Stimulated activated CD4-positive, alpha-beta T cell treated with anti-CD3 and anti-CD28 coated beads, Interleukin-15, amount 100 ng/mL, for 24 hours (primary cell): ENCODE measurements around the gene MRPL27.
A peak's percentile ranks its signal among the peaks of the same experiment; 100 is the strongest.

ENCODE experiments used
- DNase-seq: peaks from one replicate; pipeline ENCODE4 v3.0.0-alpha.2; 2020

MRPL27 gene

GRCh38 chr17:50359005-50359699 lies 13.8 kb downstream of the MRPL27 start:
- no peak for DNase-seq

GRCh38 chr17:50358177-50358576 lies 14.8 kb downstream of the MRPL27 start:
- no peak for DNase-seq

GRCh38 chr17:50356892-50357510 lies 16.0 kb downstream of the MRPL27 start:
- DNase-seq: no peak

- DNase-seq: no peak
Measured at GRCh38 chr17:50356418-50356817, 16.6 kb downstream of the MRPL27 start.

GRCh38 chr17:50355701-50356341 lies 17.2 kb downstream of the MRPL27 start:
- DNase-seq: no peak

GRCh38 chr17:50355336-50355700 lies 17.7 kb downstream of the MRPL27 start:
- no peak for DNase-seq

- no peak for DNase-seq
Measured at GRCh38 chr17:50354776-50355175, 18.2 kb downstream of the MRPL27 start.

- DNase-seq: no peak
Measured at GRCh38 chr17:50354198-50354597, 18.8 kb downstream of the MRPL27 start.

- DNase-seq: no peak
Measured at GRCh38 chr17:50353600-50354195, 19.3 kb downstream of the MRPL27 start.

GRCh38 chr17:50352693-50353599 lies 20.0 kb downstream of the MRPL27 start:
- DNase-seq: no peak

GRCh38 chr17:50352072-50352692 lies 20.8 kb downstream of the MRPL27 start:
- DNase-seq: no peak

- no peak for DNase-seq
Measured at GRCh38 chr17:50350733-50351132, 22.3 kb downstream of the MRPL27 start.

GRCh38 chr17:50349243-50349600 lies 23.8 kb downstream of the MRPL27 start:
- no peak for DNase-seq

GRCh38 chr17:50348522-50349242 lies 24.3 kb downstream of the MRPL27 start:
- DNase-seq: no peak

- DNase-seq: no peak
Measured at GRCh38 chr17:50347894-50348291, 25.1 kb downstream of the MRPL27 start.

GRCh38 chr17:50347117-50347893 lies 25.7 kb downstream of the MRPL27 start:
- no peak for DNase-seq

GRCh38 chr17:50346313-50347116 lies 26.5 kb downstream of the MRPL27 start:
- peak; percentile 74 for DNase-seq

GRCh38 chr17:50345432-50346312 lies 27.3 kb downstream of the MRPL27 start, which contains the start of gene XYLT2:
Gene XYLT2, plus strand, starts transcription at chr17:50346126. Its CDS starts 15 bp downstream, at chr17:50346141.
- peak; percentile 93 for DNase-seq
